Fibroblast of lung (primary cell): Measurements from ENCODE around the gene HRNR. TPM values are rescaled to one million over a fixed set of nuclear protein-coding genes. Genes with fewer than 3 reads are reported as not detected.

Experiments used
- DNase-seq, 2 donors: peaks; one replicate each; pipeline versions ENCODE4 v3.0.0 to v3.0.0-alpha.2; 2010; ENCODE audit warnings: low read depth in 2 of 2
- H2AFZ ChIP-seq: 2 replicates; pipeline ENCODE4 v1.5.1; 2012; ENCODE audit warnings: low read length, control low read depth, inconsistent platforms
- H3K27ac ChIP-seq: 2 replicates; pipeline ENCODE4 v1.5.1; 2011; ENCODE audit warnings: low read length, control low read depth; ENCODE audit not compliant: insufficient read depth
- H3K27me3 ChIP-seq: 2 replicates; pipeline ENCODE4 v1.5.1; 2011; ENCODE audit warnings: mild to moderate bottlenecking, low read length; ENCODE audit not compliant: control insufficient read depth, insufficient read depth
- H3K36me3 ChIP-seq: 2 replicates; pipeline ENCODE4 v1.5.1; 2011; ENCODE audit warnings: low read length; ENCODE audit not compliant: control insufficient read depth, insufficient read depth
- H3K4me1 ChIP-seq: 2 replicates; pipeline ENCODE4 v1.5.1; 2011; ENCODE audit warnings: low read length; ENCODE audit not compliant: control insufficient read depth, insufficient read depth; ENCODE audit errors: extremely low read depth
- H3K4me2 ChIP-seq: 2 replicates; pipeline ENCODE4 v1.5.1; 2011; ENCODE audit warnings: low read length, control low read depth; ENCODE audit not compliant: insufficient read depth; ENCODE audit errors: extremely low read depth
- H3K4me3 ChIP-seq, 4 experiments: fragments of 200-600 bp in 1 of 4; sonication (generic) in 1 of 4; replicated peaks in 1 of 4; 2 replicates each; pipeline ENCODE4 v1.5.1; 2011 to 2016; ENCODE audit warnings: low read length in 4 of 4, low read depth in 3 of 4, mild to moderate bottlenecking in 3 of 4, control low read depth in 2 of 4, inconsistent platforms in 1 of 4, mixed read lengths in 1 of 4; ENCODE audit not compliant: insufficient read depth in 1 of 4; ENCODE audit errors: control extremely low read depth in 1 of 4
- H3K79me2 ChIP-seq: 2 replicates; pipeline ENCODE4 v1.5.1; 2012; ENCODE audit warnings: mild to moderate bottlenecking, low read length, inconsistent platforms; ENCODE audit not compliant: control insufficient read depth, insufficient read depth
- H3K9ac ChIP-seq: 2 replicates; pipeline ENCODE4 v1.5.1; 2011; ENCODE audit warnings: mild to moderate bottlenecking, low read length, control low read depth; ENCODE audit not compliant: insufficient read depth
- H3K9me3 ChIP-seq: 2 replicates; pipeline ENCODE4 v1.5.1; 2012; ENCODE audit warnings: low read depth, low read length; ENCODE audit not compliant: control insufficient read depth, insufficient read depth
- H4K20me1 ChIP-seq: 2 replicates; pipeline ENCODE4 v1.5.1; 2011; ENCODE audit warnings: low read length; ENCODE audit not compliant: control insufficient read depth, insufficient read depth; ENCODE audit errors: extremely low read depth
- CTCF ChIP-seq, 2 donors: IDR thresholded peaks in 1 of 2; conservative IDR thresholded peaks in 1 of 2; 1 replicate in 1 of 2; 2 replicates in 1 of 2; pipeline ENCODE4 v1.5.1; 2011 to 2012; ENCODE audit warnings: low read length in 2 of 2, control low read depth in 1 of 2, inconsistent platforms in 1 of 2, low read depth in 1 of 2, mild to moderate bottlenecking in 1 of 2
- EZH2 ChIP-seq: IDR thresholded peaks from 2 replicates; pipeline ENCODE4 v1.5.1; 2012; ENCODE audit warnings: low read length, control low read depth, mild to moderate bottlenecking; ENCODE audit errors: missing control alignments
- polyA plus RNA-seq, 2 donors: library from polyadenylated mRNA; depleted of rRNA in 1 of 2; stranded (reverse) in 1 of 2; unstranded in 1 of 2; fragments of >200 nt; gene quantifications; 2 replicates each; pipeline ENCODE4 v1.2.1, GENCODE V29; 2011 to 2012; ENCODE audit warnings: missing spikeins in 1 of 2
- total RNA-seq: library from RNA; depleted of rRNA; stranded (reverse); fragments of >200 nt; gene quantifications from 2 replicates; pipeline ENCODE4 v1.2.1, GENCODE V29; 2014

Gene HRNR
- total and polyA plus RNA-seq, 2 donors (not counting 1 experiment from before 2014, with no cell fraction given), result not detected

GRCh38 chr1:152190589-152190988 lies 33.4 kb downstream of the HRNR start:
- TF ChIP-seq CTCF (conservative IDR thresholded peaks at IDR 0.05 in 1 of 2, IDR thresholded peaks at IDR 0.05 in 1 of 2; ENCODE audit: low read depth in 1 of 2, low read length in 2 of 2) (no peak), EZH2 (no peak)
- Histone ChIP-seq H3K27ac (no peak overlapping the region), H3K4me3 (no peak overlapping the region), H3K79me2 (no peaks in the 10 kb centered on the region), H3K27me3 (no peaks in the 10 kb centered on the region), H2AFZ (no peak overlapping the region), H3K9ac (no peak overlapping the region), H3K9me3 (no peaks in the 10 kb centered on the region), H4K20me1 (no peaks in the 10 kb centered on the region), H3K4me2 (no peak overlapping the region), H3K36me3 (no peaks in the 10 kb centered on the region), H3K4me1 (no peaks in the 10 kb centered on the region)
- peak; percentile 28 to 36 for DNase-seq

GRCh38 chr1:152189657-152190442 lies 34.1 kb downstream of the HRNR start:
- H3K4me3 ChIP-seq, result peak overlapping the region in 2 of 4 experiments; percentile 46 to 59
- H3K27ac ChIP-seq, result no peak overlapping the region

More at GRCh38 chr1:152189657-152190442, 34.1 kb downstream of the HRNR start:
- Histone ChIP-seq H3K9ac (no peak overlapping the region), H4K20me1 (no peaks in the 10 kb centered on the region), H3K36me3 (no peaks in the 10 kb centered on the region), H3K9me3 (no peaks in the 10 kb centered on the region), H3K79me2 (no peaks in the 10 kb centered on the region), H3K4me1 (no peaks in the 10 kb centered on the region), H3K4me2 (peak overlapping the region; percentile 54), H2AFZ (no peak overlapping the region), H3K27me3 (no peaks in the 10 kb centered on the region)
- DNase-seq, result peak; percentile 57 to 59
- TF ChIP-seq CTCF (conservative IDR thresholded peaks at IDR 0.05 in 1 of 2, IDR thresholded peaks at IDR 0.05 in 1 of 2; ENCODE audit: low read depth in 1 of 2, low read length in 2 of 2) (peak; percentile 74), EZH2 (no peak)
